Stimulated activated CD4-positive, alpha-beta T cell treated with anti-CD3 and anti-CD28 coated beads, Interleukin-15, amount 100 ng/mL, for 48 hours (primary cell): ENCODE results near the gene KRTAP10-3.

Source experiments
- DNase-seq, 2 donors: peaks; one replicate each; pipeline ENCODE4 v3.0.0-alpha.2; 2020; ENCODE audit warnings: low read depth in 2 of 2

The KRTAP10-3 gene

DNA sequence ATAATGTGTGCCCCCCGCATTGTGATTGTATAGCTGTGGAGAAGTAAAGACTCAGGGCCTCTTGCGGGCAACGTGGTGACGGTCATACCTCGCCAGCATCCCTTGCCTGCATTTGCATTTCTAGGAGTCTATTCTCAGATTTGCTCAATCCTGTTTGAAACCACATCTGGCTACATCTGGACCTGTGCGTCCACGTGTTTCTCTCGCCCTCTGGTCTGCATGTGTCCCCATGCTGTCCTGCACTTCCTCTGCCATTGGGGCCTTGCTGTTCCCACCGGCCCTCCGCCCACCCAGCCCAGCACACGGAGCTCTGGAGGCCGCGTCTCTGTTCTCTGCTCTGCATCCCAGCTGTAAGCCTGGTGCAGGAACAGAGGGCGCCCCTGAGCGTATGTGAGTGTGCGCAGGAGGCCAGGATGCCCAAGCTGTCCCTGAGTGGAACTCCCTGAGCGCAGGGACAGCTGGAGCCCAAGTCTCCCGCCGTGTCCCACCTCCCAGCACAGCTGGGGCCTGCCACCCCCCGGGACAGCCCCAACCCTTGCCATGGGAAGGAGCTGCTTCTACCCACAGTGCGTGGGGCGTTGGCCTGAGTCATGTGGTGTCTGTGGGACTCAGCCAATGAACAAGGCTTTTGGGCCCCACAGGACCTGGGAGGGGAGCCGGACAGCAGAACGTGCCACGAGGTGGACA lies 8.9 kb downstream of the KRTAP10-3 start:
- DNase-seq: no peak

DNA sequence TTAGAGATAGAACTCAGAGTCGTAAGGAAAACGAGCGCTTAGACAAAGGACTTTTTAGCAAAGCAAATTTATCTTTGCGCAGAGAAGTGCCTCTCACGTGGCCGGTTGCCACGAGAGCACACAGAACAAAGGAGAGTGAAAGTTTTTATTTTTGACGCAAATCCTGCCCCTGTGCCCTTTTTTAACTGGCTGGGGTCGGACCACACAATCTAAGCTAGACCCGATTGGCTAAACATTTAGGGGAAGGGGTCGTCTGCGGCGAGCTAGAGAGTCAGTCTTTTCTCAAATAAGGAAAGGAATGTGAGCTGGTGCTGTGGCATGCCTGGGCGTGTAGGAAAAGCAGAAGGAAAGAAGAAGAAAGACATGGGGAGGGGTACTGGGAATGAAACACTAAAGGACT lies 9.7 kb downstream of the KRTAP10-3 start:
- no peak for DNase-seq

GRCh38 chr21:44548381-44548780 lies 10.2 kb downstream of the KRTAP10-3 start:
- no peak for DNase-seq

DNA sequence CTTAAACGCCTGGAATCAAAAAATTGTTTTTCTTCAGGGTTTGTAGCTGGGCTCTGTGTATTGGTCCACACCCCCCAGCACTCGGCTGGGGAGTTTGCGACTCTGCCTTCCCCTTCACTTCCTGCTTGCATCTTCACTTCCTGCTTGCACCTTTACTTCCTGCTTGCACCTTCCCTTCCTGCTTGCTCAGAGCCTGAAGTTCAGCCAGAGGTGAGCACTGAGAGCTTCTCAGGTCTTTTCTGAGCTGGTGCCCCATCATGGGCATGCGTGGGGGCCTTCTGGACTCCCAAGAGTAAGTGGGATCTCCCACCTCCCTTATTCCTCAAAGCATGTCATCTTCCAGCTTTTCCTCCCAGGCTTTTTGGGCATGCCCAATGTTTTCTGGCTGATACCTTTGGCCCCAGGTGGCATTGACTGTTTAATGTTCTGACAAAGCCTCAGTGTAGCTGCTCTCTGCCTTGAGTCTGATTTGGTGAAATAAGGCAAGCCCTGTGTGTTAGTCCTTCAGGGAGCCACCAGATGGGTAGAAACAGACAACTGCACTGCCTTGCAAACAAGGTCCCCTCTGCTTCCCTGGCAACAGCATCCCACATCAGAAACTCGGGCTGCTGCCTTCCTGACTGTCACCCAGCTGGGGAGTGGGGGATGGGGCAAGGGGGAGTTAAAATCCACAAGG lies 10.8 kb downstream of the KRTAP10-3 start:
- DNase-seq: no peak

DNA sequence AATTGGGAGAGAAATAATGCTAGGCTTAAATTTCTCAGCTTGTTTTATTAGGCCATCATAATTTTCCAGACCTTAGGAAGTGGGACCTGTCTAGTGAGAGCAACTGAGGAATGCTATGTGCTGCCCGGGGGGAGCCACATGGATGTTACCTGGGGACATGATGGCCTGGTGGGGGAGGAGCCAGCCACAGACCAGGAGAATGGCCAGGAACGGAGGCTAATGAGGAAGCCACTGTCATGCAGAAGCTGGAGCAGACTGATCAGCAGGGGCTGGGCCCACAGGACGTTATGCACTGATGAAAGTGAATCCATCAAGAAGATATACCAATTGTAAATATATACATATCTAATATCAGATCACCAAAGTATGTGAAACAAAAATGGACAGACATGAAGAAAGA lies 14.0 kb downstream of the KRTAP10-3 start:
- DNase-seq: no peak

DNA sequence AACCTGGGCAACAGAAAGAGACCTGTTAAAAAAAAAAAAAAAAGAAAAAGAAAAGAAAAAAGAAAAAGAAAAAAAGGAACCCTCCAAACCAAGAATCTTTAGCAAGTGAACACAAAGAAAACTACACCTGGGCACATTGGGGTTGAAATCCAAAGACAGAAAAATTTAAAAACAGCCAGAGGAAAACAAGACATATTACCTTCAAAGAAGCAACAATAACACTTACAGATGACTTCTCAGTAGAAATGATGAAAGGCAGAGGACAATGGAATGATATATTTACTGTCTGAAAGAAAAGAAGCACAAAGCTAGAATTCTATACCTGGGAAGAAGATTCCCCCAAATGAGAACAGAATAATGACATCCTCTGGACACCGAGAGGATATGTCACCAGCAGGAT lies 15.9 kb downstream of the KRTAP10-3 start:
- no peak for DNase-seq

- DNase-seq: no peak
These were observed 17.8 kb downstream of the KRTAP10-3 start for GRCh38 chr21:44540741-44541288.

DNA sequence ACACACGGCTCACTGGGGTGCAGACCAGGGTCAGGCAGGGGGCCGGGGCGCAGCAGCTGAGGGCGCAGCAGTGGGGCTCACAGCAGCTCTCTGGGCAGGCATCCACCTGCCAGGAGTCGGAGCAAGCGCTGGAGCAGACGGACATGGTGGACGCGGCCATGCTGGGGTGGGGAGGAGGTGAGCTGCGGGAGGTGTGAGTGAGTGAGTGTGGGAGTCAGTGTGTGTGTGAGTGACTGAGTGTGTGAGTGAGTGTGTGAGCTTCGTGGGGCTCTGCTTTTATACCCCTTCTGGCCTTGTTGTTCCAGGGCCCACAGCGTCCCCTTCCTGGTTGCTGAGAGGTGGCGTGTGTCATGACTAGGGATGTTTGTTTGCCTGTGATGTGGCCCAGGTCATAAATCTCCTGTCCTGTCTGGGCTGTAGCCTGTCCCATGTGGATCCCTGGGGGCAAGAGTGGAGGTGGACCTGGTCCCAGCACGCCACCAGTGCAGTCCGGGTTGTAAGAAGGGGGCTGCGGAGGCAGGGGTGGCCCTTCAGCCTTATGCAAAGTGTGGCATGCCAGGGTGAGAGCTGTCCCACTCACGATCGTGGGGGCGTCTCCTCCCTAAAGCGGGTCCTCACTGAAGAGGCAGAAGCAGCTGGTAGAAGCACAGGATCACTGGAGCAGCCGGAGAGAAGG lies 18.5 kb downstream of the KRTAP10-3 start, which contains the start of gene KRTAP10-1:
TSS of gene KRTAP10-1 (minus strand) at position 205 of the 676 bp plus-strand sequence. CDS start at position 160, 45 bp downstream.
- DNase-seq: no peak

- DNase-seq: no peak
These were observed 19.5 kb downstream of the KRTAP10-3 start for GRCh38 chr21:44539046-44539445.

- DNase-seq: no peak
These were observed 20.4 kb downstream of the KRTAP10-3 start for GRCh38 chr21:44537930-44538911.

- no peak for DNase-seq
These were observed 22.6 kb downstream of the KRTAP10-3 start for GRCh38 chr21:44535963-44536362.

GRCh38 chr21:44534688-44535087 lies 23.9 kb downstream of the KRTAP10-3 start:
- no peak for DNase-seq

DNA sequence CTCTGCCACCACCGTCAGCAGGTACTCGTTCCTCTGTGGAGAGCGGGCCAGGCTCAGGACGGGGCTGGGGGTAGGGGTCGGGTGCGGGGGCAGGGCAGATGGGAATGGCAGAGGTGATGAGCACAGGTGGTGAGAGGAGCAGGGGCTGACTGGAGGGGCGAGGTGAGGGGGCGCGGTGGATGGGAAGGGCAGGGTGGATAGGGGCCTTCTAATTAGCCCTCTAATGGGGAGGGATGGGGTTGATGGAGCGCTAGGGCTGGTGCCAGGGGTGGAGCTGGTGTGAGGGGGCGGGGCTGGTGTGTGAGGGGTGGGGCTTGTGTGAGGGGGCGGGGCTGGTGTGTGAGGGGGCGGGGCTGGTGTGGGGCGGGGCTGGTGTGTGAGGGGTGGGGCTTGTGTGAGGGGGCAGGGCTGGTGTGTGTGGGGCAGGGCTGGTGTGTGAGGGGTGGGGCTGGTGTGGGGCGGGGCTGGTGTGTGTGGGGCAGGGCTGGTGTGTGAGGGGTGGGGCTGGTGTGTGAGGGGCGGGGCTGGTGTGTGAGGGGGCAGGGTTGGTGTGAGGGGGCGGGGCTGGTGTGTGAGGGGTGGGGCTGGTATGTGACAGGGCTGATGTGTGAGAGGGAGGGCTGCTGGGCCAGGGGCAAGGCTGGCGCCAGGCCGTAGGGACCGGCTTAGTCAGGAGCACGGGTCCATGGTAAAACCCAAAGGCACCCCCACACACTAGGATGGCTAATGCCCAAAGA lies 24.5 kb downstream of the KRTAP10-3 start:
- no peak for DNase-seq

GRCh38 chr21:44533121-44533890 lies 25.3 kb downstream of the KRTAP10-3 start:
- DNase-seq: no peak

GRCh38 chr21:44532712-44533111 lies 25.9 kb downstream of the KRTAP10-3 start:
- DNase-seq: no peak

- DNase-seq: no peak
These were observed 26.7 kb downstream of the KRTAP10-3 start for GRCh38 chr21:44531606-44532564.

GRCh38 chr21:44530903-44531605 lies 27.5 kb downstream of the KRTAP10-3 start:
- DNase-seq: no peak
